Gastrocnemius medialis (tissue), 4 donors: Measurements from ENCODE around the gene HDAC4.

Source experiments
- POLR2A ChIP-seq, 2 donors: fragments of 450-650 bp; IDR thresholded peaks; one replicate each; pipeline ENCODE4 v1.6.1; 2017; ENCODE audit warnings: antibody characterized with exemption in 2 of 2, mild to moderate bottlenecking in 2 of 2, moderate library complexity in 2 of 2
- TF ChIP-seq, protein P1 (sequence below), 5 experiments: fragments of 450-650 bp in 3 of 5; fragments of 200-600 bp in 2 of 5; sonication (generic) in 2 of 5; IDR thresholded peaks in 4 of 5; conservative IDR thresholded peaks in 1 of 5; 1 replicate in 4 of 5; 2 replicates in 1 of 5; pipeline ENCODE4 v1.5.1; 2016 to 2019; ENCODE audit warnings: antibody characterized with exemption in 5 of 5, mild to moderate bottlenecking in 3 of 5, moderate library complexity in 3 of 5

DNA sequence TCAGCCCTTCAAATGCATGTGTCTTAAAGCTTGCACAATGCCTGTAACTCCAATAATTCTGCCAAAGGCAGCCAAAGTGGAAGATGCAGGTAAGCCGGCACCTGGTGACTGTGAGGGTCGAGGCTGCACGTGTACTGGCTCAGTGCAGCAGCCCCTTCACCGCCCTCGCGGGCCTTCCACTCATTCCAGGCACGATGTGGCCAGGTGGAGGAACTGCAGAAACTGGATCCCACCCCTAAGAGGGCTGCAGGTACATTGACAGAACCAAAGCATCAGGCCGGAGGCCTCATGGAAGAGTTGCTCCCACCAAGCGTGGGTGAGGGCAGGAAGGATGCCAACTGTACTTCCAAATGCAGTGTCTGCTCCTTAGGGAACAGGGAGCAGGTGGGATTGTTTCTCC, 253.4 kb downstream of the HDAC4 start:
- TF ChIP-seq POLR2A (IDR thresholded peaks at IDR 0.05), result no peak
- TF ChIP-seq, protein P1, sequence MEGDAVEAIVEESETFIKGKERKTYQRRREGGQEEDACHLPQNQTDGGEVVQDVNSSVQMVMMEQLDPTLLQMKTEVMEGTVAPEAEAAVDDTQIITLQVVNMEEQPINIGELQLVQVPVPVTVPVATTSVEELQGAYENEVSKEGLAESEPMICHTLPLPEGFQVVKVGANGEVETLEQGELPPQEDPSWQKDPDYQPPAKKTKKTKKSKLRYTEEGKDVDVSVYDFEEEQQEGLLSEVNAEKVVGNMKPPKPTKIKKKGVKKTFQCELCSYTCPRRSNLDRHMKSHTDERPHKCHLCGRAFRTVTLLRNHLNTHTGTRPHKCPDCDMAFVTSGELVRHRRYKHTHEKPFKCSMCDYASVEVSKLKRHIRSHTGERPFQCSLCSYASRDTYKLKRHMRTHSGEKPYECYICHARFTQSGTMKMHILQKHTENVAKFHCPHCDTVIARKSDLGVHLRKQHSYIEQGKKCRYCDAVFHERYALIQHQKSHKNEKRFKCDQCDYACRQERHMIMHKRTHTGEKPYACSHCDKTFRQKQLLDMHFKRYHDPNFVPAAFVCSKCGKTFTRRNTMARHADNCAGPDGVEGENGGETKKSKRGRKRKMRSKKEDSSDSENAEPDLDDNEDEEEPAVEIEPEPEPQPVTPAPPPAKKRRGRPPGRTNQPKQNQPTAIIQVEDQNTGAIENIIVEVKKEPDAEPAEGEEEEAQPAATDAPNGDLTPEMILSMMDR (IDR thresholded peaks at IDR 0.05 in 4 of 5, conservative IDR thresholded peaks at IDR 0.05 in 1 of 5), result no peak
